ENCODE measurements around the gene RAET1G. TPM values are rescaled to one million over a fixed set of nuclear protein-coding genes. Genes with fewer than 3 reads are reported as not detected.
A peak's percentile ranks its signal among the peaks of the same experiment; 100 is the strongest.
"Not testable (repeated sequence)": the region's sequence is repeated elsewhere in the genome, so short reads cannot be mapped to it uniquely, and the experiment has no call there.

Gene RAET1G
- total RNA-seq, 2 donors from 2014 or later, result not detected

- no peaks in the 10 kb centered on the region for H3K36me3 ChIP-seq (ENCODE audit: control insufficient read depth, insufficient read depth, low read length)
- H3K27me3 Mint-ChIP-seq (ENCODE audit: insufficient read depth), result peaks cover 85% of the 10 kb centered on the region
- TF ChIP-seq CTCF (conservative IDR thresholded peaks at IDR 0.05), result no peak
- no peak overlapping the region for H3K4me3 ChIP-seq (ENCODE audit: low read length)
- H3K4me3 Mint-ChIP-seq, result no peak overlapping the region
- no peak for DNase-seq
- no peaks in the 10 kb centered on the region for H3K9me3 Mint-ChIP-seq
- H3K27ac ChIP-seq (ENCODE audit: low read depth, low read length), result no peak overlapping the region
- H3K4me1 ChIP-seq (ENCODE audit: control insufficient read depth, insufficient read depth, low read length), result no peaks in the 10 kb centered on the region
- 79 to 88% methylated on average over 5 of the region's 5 CpGs for WGBS, 2 experiments (ENCODE audit: insufficient coverage in 1 of 2, insufficient read length in 1 of 2)
- H3K36me3 Mint-ChIP-seq (ENCODE audit: low read depth), result no peaks in the 10 kb centered on the region
- no peak overlapping the region for H3K9ac ChIP-seq (ENCODE audit: extremely low read depth, low read length, poor library complexity, severe bottlenecking)
- H3K27ac Mint-ChIP-seq, result no peak overlapping the region
- peaks cover 76% of the 10 kb centered on the region for H3K27me3 ChIP-seq (ENCODE audit: control insufficient read depth, insufficient read depth, low read length, poor library complexity, severe bottlenecking)
- H3K9me3 ChIP-seq (ENCODE audit: control insufficient read depth, low read length), result no peaks in the 10 kb centered on the region
- H3K4me1 Mint-ChIP-seq, result no peaks in the 10 kb centered on the region
Observed at GRCh38 chr6:149948616-149949015, 25.7 kb upstream of the RAET1G start.

- no peaks in the 10 kb centered on the region for H3K36me3 ChIP-seq (ENCODE audit: control insufficient read depth, insufficient read depth, low read length)
- no peak overlapping the region for H3K27ac Mint-ChIP-seq
- H3K9me3 ChIP-seq (ENCODE audit: control insufficient read depth, low read length), result no peaks in the 10 kb centered on the region
- no peak overlapping the region for H3K4me3 ChIP-seq (ENCODE audit: low read length)
- H3K36me3 Mint-ChIP-seq (ENCODE audit: low read depth), result no peaks in the 10 kb centered on the region
- no peak for TF ChIP-seq CTCF (conservative IDR thresholded peaks at IDR 0.05)
- no peaks in the 10 kb centered on the region for H3K9me3 Mint-ChIP-seq
- no peaks in the 10 kb centered on the region for H3K4me1 ChIP-seq (ENCODE audit: control insufficient read depth, insufficient read depth, low read length)
- peaks cover 85% of the 10 kb centered on the region for H3K27me3 Mint-ChIP-seq (ENCODE audit: insufficient read depth)
- H3K27ac ChIP-seq (ENCODE audit: low read depth, low read length), result no peak overlapping the region
- no peak overlapping the region for H3K9ac ChIP-seq (ENCODE audit: extremely low read depth, low read length, poor library complexity, severe bottlenecking)
- H3K4me3 Mint-ChIP-seq, result no peak overlapping the region
- WGBS, 2 experiments (ENCODE audit: insufficient coverage in 1 of 2, insufficient read length in 1 of 2), result 56% methylated on average over 1 of the region's 1 CpG; no CpG with 5 or more reads in 1 of the 2 experiments
- peak; percentile 16 for DNase-seq
- H3K27me3 ChIP-seq (ENCODE audit: control insufficient read depth, insufficient read depth, low read length, poor library complexity, severe bottlenecking), result peaks cover 76% of the 10 kb centered on the region
- H3K4me1 Mint-ChIP-seq, result no peaks in the 10 kb centered on the region
Observed at GRCh38 chr6:149948011-149948410, 25.1 kb upstream of the RAET1G start.

- H3K9me3 Mint-ChIP-seq; H3K9ac ChIP-seq (ENCODE audit: extremely low read depth, low read length, poor library complexity, severe bottlenecking); H3K27ac ChIP-seq (ENCODE audit: low read depth, low read length); H3K4me1 Mint-ChIP-seq; DNase-seq; H3K27ac Mint-ChIP-seq; H3K36me3 ChIP-seq (ENCODE audit: control insufficient read depth, insufficient read depth, low read length); H3K4me3 ChIP-seq (ENCODE audit: low read length); H3K9me3 ChIP-seq (ENCODE audit: control insufficient read depth, low read length); H3K4me1 ChIP-seq (ENCODE audit: control insufficient read depth, insufficient read depth, low read length); H3K36me3 Mint-ChIP-seq (ENCODE audit: low read depth); H3K4me3 Mint-ChIP-seq: not testable (repeated sequence)
- WGBS, 2 experiments (ENCODE audit: insufficient coverage in 1 of 2, insufficient read length in 1 of 2), result no CpG with 5 or more reads among the region's 1 CpG
- peaks cover 76% of the 10 kb centered on the region for H3K27me3 ChIP-seq (ENCODE audit: control insufficient read depth, insufficient read depth, low read length, poor library complexity, severe bottlenecking)
- peaks cover 85% of the 10 kb centered on the region for H3K27me3 Mint-ChIP-seq (ENCODE audit: insufficient read depth)
Observed at GRCh38 chr6:149947533-149947932, 24.6 kb upstream of the RAET1G start.

- H3K4me3 ChIP-seq (ENCODE audit: low read length); H3K9ac ChIP-seq (ENCODE audit: extremely low read depth, low read length, poor library complexity, severe bottlenecking); H3K27ac ChIP-seq (ENCODE audit: low read depth, low read length); H3K9me3 Mint-ChIP-seq; H3K4me3 Mint-ChIP-seq; H3K27ac Mint-ChIP-seq; H3K36me3 ChIP-seq (ENCODE audit: control insufficient read depth, insufficient read depth, low read length); H3K9me3 ChIP-seq (ENCODE audit: control insufficient read depth, low read length); H3K4me1 ChIP-seq (ENCODE audit: control insufficient read depth, insufficient read depth, low read length); H3K4me1 Mint-ChIP-seq; H3K36me3 Mint-ChIP-seq (ENCODE audit: low read depth): not testable (repeated sequence)
- WGBS, 2 experiments (ENCODE audit: insufficient coverage in 1 of 2, insufficient read length in 1 of 2), result 60 to 61% methylated on average over 6 to 7 of the region's 7 CpGs
- H3K27me3 Mint-ChIP-seq (ENCODE audit: insufficient read depth), result peaks cover 85% of the 10 kb centered on the region
- H3K27me3 ChIP-seq (ENCODE audit: control insufficient read depth, insufficient read depth, low read length, poor library complexity, severe bottlenecking), result peaks cover 76% of the 10 kb centered on the region
- peak; percentile 14 for DNase-seq
Observed at GRCh38 chr6:149946631-149947030, 23.7 kb upstream of the RAET1G start.

- not testable (repeated sequence) for H3K4me1 Mint-ChIP-seq; H3K27ac Mint-ChIP-seq; H3K9me3 Mint-ChIP-seq; H3K27ac ChIP-seq (ENCODE audit: low read depth, low read length); H3K9ac ChIP-seq (ENCODE audit: extremely low read depth, low read length, poor library complexity, severe bottlenecking); H3K36me3 Mint-ChIP-seq (ENCODE audit: low read depth); H3K4me3 ChIP-seq (ENCODE audit: low read length); H3K9me3 ChIP-seq (ENCODE audit: control insufficient read depth, low read length); H3K36me3 ChIP-seq (ENCODE audit: control insufficient read depth, insufficient read depth, low read length); H3K4me1 ChIP-seq (ENCODE audit: control insufficient read depth, insufficient read depth, low read length); H3K4me3 Mint-ChIP-seq
- H3K27me3 Mint-ChIP-seq (ENCODE audit: insufficient read depth), result peaks cover 85% of the 10 kb centered on the region
- 88 to 90% methylated on average over 2 to 3 of the region's 6 CpGs for WGBS, 2 experiments (ENCODE audit: insufficient coverage in 1 of 2, insufficient read length in 1 of 2)
- peaks cover 76% of the 10 kb centered on the region for H3K27me3 ChIP-seq (ENCODE audit: control insufficient read depth, insufficient read depth, low read length, poor library complexity, severe bottlenecking)
- DNase-seq, result peak; percentile 4
Observed at GRCh38 chr6:149945276-149945675, 22.4 kb upstream of the RAET1G start.

GRCh38 chr6:149943321-149943720 is 20.4 kb upstream of the RAET1G start:
- not testable (repeated sequence) for H3K4me1 ChIP-seq (ENCODE audit: control insufficient read depth, insufficient read depth, low read length); H3K27ac ChIP-seq (ENCODE audit: low read depth, low read length); H3K4me1 Mint-ChIP-seq; H3K27ac Mint-ChIP-seq; H3K4me3 ChIP-seq (ENCODE audit: low read length); H3K36me3 ChIP-seq (ENCODE audit: control insufficient read depth, insufficient read depth, low read length); H3K36me3 Mint-ChIP-seq (ENCODE audit: low read depth); H3K9me3 ChIP-seq (ENCODE audit: control insufficient read depth, low read length); H3K9me3 Mint-ChIP-seq; H3K9ac ChIP-seq (ENCODE audit: extremely low read depth, low read length, poor library complexity, severe bottlenecking); H3K4me3 Mint-ChIP-seq
- H3K27me3 Mint-ChIP-seq (ENCODE audit: insufficient read depth), result peaks cover 86% of the 10 kb centered on the region
- peaks cover 76% of the 10 kb centered on the region for H3K27me3 ChIP-seq (ENCODE audit: control insufficient read depth, insufficient read depth, low read length, poor library complexity, severe bottlenecking)
- 76 to 81% methylated on average over 4 to 5 of the region's 5 CpGs for WGBS, 2 experiments (ENCODE audit: insufficient coverage in 1 of 2, insufficient read length in 1 of 2)
- DNase-seq, result peak; percentile 37
